Hematopoietic multipotent progenitor cell treated with erythropoietin and hydrocortisone succinate and interleukin-3 and kit ligand, for 4 days (in vitro differentiated cells): ENCODE results near the gene MED15.
A peak's percentile ranks its signal among the peaks of the same experiment; 100 is the strongest.

Source experiments
- DNase-seq: peaks from one replicate; pipeline ENCODE4 v3.0.0-alpha.2; 2015

MED15 gene

DNA sequence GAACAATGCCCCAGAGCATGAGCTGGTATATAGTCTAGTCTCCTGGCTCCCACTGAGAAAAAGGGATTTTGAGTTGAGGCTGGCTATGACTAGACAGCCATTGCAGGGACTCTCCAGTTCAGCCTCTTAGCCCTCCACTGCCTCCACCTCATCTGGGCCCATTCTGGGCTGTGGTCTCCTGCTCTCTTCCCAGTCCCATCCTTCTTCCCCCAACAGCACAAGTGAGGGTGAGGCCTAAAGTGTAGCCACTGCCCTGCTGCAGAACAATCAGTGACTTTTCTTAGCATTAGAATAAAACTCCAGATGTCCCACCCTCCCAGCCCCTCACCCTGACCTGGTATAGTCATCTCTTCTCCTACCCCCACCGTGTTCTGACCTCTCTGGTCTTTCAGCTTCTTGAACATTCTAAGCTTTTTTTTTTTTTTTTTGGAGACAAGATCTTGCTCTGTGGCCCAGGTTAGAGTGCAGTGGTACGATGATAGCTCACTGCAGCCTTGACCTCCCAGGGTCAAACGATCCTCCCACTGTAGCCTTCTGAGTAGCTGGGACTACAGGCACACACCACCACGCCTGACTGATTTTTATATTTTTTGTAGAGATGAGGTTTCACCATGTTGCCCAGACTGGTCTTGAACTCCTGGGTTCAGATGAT lies 4.3 kb downstream of the MED15 start:
- no peak for DNase-seq

DNA sequence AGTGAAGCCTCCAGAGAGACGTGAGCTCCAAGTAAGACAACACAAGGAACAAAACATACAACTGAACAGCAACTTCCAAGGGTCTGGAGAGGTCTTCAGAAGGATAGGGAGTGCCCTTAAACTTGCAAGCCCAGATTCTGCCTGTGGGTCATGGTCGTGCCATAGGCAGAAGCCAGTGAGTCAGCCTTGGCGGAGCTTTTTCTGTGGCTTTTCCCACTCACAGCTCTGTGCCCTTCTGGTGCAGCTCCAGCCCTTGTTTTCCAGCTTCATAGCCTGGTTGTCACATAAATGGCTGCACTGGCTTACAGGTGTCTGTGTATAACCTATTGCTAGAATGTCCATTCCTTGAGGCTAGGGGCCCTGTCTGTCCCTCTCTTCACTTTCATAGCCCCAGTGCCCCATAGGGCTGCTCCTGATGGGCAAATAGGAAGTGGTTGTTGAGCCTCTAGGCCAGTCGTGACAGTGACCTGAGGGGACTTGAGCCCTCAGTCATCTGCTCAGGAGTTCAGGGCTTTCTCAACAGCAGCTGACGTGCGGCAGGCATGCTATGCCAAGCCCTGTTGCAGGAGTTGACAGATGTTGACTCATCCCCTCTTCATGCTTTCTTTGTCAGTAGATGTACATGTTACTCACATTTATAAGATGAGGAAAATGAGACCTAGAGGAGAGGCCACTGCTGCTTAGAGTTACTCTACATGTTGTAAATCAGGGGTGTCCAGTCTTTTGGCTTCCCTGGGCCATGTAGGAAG lies 7.4 kb downstream of the MED15 start:
- DNase-seq, result no peak

DNA sequence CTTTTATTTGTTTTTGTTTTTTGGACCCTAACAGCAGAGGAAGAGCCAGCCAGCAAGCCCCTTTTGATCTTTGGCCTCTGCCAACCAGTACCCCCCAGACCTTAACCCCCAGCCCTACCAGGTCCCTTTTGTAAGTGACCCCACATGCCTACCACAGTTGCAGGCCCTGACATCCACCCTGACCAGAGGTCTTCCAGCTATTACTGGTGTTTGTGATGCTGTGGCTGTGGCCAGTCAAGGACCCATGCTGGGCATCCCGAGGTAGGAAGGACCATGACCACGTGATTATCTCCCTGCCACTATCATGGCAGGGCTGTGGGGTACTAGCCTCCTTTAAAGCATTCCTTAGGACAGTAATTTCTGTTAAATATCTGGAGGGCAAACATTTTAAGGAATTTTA lies 9.0 kb downstream of the MED15 start:
- no peak for DNase-seq

DNA sequence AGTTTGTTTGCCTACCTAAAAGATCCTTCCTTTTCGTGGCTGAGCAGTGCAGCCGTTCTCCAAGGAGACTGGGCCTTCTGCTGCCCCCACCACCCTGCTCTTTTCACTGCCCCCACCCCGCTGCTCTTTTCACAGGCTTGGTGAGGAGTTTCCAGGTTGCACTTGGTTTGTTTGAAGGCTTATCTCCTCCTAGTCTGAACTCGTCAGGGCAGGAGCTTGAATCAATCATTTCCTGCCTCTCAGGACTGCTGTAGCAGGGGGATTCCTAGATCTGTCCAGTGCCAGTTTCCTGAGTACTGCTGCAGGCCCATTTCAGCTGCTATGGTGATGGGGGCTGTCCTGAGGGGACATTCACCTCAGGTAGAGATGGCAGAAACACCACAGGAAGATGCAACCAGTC lies 10.0 kb downstream of the MED15 start:
- DNase-seq, result no peak

DNA sequence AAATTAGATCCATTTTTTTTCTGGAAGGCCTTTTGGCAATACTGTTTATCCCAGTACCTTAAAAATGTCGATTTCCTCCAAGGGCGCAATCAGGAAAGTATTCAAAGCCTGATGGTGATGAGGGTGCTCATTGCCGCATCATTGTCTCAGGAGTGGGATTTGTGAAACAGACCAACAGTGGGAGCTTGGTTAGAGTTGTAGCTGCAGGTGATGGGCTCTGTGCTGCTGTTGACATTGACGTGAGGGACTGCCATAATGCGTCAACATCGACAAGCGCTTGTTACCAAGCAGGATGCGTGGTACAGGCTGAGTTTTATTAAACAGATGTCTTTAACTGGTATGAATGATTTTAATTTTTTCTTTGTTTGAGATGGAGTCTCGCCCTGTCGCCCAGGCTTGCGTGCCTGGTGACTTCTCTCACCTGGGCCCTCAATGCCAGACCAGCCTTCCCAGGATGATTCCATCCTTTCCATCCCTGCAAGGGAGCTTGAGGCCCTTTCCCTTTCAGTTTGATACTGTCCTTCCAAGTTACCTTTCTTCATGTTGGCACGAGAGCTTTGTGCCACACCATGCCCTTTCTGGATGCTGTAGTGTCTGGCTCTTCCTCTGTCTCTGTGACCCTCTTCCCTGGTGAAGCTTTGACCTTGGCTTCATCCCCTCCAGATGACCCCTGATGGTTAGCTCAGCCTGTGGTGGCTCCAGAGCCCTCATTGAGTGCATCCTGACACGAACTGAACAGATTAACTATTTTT lies 10.6 kb downstream of the MED15 start:
- no peak for DNase-seq

DNA sequence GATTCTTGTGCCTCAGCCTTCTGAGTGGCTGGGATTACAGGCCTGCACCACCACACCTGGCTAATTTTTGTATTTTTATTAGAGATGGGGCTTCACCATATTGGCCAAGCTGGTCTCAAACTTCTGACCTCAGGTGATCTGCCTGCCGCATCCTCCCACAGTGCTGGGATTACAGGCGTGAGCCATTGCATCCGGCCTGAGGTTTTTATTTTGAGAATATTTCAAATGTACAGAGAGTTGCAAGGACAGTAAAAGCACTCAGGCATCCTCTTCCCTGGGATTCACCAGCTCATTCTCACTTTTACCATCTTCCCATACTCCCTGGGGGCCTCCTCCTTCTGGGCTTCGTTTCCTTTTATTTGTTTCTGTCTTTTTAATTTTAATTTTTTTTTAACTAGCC lies 12.1 kb downstream of the MED15 start:
- no peak for DNase-seq

DNA sequence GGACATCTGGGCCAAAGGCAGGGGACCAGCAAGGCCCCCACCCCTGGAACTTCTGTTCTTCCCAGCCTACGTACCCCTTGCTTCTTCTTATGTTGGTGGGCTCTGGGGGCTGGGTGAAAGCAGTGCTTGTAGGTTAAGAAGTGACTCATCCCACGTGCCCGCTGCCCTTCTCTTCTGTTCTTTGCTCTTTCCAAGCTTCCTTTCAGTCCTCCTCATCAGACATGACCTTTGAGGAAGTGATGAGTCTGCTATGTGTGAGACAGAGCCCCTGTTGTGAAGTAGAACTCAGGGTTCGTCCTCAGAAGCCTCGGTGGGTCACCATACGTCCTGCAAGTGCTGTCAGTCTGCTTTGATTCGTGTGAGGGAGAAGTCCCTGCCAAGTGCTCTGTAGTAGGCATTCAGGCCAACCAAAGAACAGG lies 12.7 kb downstream of the MED15 start:
- DNase-seq, result no peak

DNA sequence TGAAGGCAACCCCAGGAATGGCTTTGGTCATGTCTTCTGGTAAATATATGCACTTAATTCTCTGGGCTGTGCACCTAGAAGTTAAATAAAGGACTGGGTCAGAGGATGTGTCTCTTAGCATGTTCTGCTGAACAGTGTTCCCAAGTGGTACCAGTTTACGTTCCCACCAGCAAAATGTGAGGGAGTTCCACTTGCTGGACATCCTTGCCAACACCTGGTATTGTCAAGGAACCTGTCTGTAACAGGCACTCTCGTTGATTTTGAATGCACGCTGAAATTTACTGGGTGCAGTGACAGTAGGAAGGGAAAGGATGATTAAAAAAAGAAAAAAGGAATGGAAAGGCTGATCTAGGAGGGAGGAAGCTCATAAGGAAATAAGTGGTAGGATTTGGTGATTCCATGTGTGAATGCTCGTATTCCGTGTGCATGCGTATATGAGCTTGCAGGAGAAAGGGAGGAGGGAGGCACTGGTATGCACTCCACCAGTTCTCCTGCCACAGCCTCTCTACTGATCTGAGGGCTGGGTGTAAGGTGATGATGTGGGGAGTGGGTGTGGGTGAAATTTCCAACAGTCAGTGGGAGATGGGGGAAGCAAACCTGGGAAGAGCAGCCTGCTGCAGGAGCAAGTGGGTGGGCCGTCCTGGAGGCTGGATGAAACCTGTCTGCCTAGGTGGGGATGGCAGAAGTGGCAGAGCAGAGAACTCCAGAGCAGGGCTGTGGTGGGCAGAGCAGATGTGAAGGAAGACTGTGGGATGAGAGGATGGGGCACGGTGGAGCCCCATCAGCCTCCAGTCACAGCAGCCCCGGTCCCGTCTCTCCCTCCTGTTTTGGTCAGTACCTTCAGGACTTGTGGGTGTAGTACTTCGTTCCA lies 15.0 kb downstream of the MED15 start:
- no peak for DNase-seq

DNA sequence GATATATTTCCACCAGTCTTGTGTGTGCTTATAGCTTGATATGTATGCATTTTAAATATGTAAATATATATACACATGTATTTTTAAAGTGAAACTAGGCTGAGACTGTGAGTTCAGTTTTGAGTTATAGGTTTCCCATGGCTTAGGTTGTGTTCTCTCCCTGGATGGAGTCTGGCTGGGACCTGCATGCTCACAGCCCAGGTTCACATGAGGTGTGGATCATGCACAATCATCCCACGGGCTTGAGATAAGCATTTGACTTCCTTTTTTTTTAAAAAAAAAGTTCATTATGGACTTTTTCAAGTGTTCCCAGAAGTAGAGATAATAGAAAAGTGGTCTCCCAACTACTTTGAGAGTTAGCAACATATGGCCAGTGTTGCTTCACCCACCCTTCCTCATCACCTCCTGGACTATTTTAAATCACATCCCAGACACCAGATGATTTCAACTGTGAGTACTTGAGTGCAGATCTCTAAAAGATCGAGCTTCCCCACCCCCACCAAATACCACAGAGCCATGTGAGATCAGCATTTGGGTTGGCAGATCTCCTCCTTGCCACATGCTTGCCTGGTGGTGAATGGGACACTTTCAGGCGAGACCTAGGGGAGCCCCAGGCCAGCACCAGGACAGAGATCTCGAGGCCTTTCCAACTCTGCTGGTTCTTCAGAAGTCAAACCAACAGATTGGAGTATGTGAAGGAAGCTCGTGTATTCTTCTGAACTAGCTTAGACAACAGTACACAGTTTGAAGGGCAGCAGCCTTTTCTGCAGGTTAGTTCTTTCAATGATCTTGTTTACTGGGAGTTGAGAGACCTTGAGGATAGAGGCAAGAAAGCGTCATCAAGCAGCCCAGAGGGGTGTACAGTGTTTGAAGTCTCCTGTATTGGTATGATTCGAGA lies 15.9 kb downstream of the MED15 start:
- peak; percentile 81 for DNase-seq

DNA sequence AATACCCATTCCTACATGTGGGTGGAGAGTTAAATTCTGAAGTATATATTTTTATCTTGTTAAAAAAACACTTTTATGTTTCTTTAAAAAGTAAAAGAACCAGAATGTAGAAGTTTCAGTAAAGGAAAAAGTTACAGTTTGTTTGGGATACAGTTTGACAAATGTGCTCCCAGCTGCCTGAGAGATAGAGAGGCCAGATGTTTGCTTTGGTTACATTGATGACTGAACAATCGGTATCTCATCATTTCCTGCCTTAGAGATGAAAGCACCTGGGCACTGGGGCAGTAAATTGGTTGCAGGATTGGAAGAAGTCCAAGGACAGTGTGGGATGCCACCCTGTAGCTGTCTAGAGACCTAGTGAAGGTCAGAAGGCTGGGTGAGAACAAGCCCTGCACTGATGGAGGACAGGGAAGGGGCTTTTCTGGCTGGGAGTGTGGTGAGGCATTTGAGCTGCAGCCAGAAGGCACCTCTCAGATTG lies 16.6 kb downstream of the MED15 start:
- no peak for DNase-seq

DNA sequence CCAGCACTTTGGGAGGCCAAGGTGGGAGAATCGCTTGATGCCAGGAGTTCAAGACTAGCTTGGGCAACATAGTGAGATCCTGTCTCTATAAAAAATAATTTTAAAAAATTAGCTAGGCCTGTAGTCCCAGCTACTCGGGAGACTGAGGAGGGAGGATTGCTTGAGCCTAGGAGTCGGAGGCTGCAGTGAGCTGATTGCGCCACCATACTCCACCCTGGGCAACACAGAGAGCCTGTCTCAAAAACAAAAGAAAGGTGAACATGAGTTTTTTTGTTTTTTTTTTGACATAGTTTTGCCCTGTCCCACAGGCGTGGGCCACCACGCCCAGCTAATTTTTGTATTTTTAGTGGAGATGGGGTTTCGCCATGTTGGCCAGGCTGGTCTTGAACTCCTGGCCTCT lies 17.6 kb downstream of the MED15 start:
- DNase-seq, result no peak

DNA sequence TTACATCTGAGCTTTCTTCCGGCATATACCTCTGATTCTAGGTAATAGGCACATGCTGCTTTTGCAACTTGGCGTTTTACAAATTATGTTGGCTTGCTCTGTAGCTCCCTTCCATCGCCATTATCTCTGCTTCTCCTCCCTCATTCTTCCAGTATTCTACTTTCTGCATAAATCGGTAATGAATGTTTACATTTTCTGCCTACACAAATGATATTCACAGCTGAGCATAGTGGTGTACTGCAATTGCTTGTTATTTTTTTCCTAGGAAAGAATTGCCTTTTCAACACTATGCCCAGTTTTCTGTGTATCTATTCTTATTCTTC lies 18.9 kb downstream of the MED15 start:
- no peak for DNase-seq

DNA sequence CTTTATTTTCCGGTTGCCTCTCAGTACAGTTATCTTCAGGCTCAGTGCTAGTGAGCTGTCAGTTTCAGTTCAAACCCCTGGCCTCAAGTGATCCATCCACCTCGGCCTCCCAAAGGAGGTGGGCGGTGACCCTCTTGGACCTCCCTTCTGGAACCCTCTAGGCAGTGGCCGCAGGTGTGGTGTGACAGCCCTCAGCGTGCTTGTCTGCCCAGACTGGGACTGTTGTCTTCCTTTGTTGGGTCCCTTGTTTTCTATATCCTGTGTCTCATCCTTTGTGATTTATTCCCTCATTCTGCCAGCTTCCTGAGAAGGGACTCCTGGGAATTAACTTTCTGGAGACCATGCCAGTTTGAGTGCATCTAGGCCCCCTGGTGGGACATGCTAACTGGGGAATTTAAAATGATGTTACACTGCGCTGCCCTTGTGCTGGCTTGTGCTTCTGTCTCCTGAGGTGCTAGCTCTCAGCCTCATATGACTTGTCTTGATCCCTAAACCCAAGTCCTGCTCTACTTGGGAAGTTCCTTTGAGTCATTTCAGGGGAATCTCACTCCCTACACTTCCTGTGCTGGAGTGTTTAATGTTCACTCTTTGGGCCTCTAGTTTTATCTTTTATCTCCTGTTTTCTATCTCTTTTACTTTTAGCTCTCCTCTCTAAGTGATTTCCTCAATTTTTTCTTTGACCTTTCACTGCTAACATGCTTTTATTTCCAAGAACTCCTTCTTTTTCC lies 19.4 kb downstream of the MED15 start:
- DNase-seq, result no peak

DNA sequence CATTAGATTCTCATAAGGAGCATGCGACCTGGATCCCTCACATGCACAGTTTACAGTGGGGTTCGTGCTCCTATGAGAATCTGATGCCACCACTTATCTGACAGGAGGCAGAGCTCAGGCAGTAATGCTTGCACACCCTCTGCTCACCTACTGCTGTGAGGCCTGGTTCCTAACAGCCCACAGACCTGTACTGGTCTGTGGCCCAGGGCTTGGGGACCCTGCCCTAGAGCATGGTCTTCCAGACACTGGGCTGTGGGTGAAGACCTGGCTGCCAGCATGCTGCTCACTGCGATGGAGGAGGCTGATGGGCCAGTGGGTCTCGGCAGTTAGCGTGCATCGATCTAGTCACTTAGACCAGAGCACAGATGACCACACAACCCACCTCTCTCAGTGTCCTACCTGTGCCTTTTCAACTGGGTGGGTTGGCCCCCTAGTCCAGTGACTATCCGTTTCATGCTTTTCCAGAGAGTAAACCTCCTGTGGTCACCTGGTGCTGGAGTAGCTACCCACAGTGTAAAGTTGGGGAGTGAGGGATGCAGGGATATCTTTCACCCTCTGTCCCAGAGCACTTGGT lies 21.1 kb downstream of the MED15 start:
- no peak for DNase-seq

DNA sequence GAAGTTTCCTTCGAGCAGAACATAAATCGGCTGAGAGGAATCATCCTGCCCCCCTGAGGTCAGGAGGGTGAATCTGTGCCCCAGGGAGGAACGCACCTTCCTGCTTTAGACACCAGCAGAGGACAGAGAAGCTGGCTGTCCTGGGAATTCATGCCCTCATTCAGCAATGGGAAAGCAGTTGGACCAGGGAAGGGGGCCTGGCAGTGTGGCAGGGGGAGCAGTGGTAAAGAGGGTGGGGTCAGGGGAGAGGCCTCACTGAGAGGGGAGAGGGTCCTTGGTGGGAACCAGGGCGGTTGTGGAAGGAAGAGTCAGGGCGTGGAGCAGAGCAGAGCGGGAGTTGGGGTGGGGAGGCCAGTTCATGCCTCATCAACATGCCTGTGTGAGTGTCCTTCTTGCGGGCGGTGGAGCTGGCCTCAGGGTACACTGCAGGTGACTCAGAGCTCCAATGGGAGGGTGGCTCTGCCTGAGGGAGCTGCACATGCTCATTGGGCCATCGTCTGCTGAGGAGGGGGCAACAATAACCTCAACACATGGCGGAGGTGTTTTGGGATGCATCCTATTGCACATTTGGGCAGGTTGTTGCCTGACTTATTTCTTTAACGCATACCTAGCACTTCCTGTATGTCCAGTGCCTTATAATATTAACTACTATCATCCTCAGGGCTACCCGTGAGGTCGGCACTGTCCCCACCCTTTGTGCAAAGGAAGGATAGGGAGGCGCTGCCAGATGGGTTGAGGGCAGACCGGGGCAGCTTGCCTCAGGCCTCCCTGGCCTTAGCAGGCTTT lies 23.2 kb downstream of the MED15 start:
- DNase-seq, result no peak

DNA sequence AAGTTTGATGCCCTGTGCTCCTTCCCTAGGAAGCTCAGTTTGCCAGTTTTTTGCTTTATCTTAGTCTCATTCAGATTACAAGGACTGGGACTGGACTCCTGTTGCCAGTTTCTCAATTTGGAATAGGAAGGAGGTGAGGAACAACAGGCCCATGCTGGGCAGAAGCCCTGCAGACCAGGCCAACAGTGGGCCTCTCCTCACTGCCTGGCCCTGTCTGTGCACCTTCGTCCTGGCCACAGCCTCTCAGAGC lies 23.7 kb downstream of the MED15 start:
- DNase-seq, result no peak

DNA sequence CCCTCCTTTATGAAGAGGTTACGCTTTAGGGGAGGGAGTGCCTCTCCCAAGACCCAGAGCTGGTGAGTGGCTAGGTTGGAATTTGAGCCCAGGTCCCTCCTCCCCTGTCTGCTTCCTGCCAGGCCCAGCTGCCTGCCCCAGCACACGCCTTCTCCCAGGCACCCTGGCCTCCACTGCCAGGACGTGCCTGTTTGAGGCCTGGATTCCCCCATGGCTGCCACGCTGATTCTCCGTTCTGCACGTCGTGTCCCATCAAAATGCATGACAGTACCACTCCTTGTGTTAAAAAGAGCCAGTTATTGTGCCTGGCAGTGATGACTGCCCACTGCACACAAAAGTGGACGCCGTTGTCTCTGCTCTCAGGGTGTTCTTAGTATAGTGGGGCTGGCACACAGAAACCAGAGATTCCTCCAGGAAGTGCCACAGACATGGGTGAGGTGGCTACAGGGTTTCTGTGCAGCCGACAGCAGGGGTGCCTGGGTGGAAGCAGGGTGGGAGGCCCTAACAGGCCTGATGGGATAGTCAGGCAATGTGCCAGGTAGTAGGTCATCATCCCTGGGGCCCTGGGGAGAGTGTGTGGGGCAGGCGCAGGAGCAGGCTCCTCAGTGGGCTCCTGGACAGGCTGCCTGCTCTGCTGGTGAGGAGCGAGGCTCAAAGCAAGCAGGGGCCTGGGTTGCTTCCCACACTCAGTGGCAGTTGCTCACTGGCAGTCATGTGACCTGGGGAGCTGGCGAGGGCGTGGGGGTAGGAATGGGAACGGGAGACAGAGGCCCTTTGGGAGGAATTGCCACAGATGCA lies 24.2 kb downstream of the MED15 start:
- DNase-seq, result no peak

DNA sequence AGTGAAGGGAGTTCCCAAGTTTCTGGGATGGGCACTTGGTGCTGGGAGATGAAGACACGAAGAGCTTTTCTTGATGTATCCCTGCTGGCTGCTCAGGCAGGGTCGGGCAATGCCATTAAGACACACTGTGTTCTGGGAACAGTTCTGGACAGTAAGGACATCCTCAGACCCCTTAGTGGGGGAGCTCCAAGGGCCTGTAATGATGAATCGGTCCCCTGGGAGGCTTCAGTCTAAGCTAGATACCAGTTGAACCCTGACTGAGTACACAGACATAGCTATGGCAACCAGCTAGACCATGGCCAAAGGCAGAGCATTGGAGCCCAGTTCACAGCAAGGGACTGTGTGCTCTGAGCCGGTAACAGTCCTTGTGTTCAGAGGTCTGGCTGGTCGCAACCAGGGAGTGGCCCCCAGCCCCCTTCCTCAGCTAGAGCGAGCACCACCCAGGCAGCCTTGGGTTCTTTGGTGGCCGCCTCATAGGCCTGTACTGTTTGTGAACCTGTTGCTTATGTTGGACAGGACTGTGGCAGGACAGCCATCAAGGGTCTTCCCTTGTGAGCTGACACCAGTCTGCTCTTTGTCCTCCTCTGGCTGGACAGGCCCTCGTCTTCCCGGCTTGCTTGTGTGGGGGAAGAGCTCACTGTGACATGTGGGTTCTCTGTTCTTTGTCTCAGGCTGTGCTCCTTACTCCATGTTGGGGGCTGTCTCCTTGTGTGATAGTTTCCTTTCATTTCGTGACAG lies 25.0 kb downstream of the MED15 start:
- no peak for DNase-seq
